Skin epidermis (tissue), 12 donors: ENCODE measurements around the gene MMP28.
A peak's percentile ranks its signal among the peaks of the same experiment; 100 is the strongest.

Source experiments
- H3K27ac ChIP-seq, 21 experiments: fragments of 200-600 bp; sonication (generic) in 11 of 21; one replicate each; pipeline ENCODE4 v1.5.0; 2020; ENCODE audit warnings: mild to moderate bottlenecking in 3 of 21, inconsistent platforms in 2 of 21, moderate library complexity in 2 of 21
- H3K4me3 ChIP-seq, 7 experiments: fragments of 200-600 bp; sonication (generic) in 2 of 7; one replicate each; pipeline ENCODE4 v1.5.0; 2020; ENCODE audit warnings: inconsistent platforms in 2 of 7, mild to moderate bottlenecking in 2 of 7, moderate library complexity in 1 of 7

Gene MMP28

GRCh38 chr17:35801583-35802224 lies 6.3 kb upstream of the MMP28 start:
- Histone ChIP-seq H3K27ac (peak overlapping the region in 8 of 21 experiments; percentile 10 to 61 (median 30)), H3K4me3 (no peak overlapping the region)

DNA sequence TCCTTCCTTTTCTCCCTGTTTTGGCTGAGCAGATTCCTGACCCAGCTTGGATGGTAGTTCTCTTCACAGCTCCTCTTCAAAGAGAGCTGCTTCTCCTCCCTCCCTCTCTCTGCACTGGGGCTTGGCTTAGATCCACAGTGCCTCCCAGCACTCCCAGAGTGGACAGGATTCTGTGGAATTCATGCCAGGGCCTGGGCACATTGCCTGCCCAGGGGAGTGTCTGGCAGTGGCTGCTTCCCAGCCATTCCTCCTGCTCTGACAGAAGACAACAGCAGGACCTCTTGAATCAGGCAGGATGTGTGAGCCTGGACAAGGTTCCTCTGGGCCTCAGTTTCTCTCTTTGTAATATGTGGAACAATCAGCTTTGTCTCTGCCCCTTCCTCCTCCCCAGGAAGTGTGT lies 4.5 kb upstream of the MMP28 start:
- Histone ChIP-seq H3K4me3 (no peak overlapping the region), H3K27ac (peak overlapping the region in 1 of 21 experiments; percentile 37)

DNA sequence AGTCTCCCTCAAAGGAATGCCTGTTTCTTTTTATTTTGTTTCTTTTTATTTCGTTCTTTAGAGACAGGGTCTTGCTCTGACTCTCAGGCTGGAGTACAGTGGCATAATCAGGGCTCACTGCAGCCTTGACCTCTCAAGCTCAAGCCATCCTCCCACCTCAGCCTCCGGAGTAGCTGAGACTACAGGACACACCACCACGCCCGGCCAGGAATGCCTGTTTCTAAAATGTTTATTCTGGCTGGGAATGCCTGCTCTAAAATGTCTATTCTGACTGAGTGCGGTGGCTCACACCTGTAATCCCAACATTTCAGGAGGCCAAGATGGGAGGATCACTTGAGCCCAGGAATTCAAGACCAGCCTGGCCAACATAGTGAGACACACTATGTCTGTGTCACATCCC lies 2.5 kb upstream of the MMP28 start:
- Histone ChIP-seq H3K27ac (no peak overlapping the region), H3K4me3 (no peak overlapping the region)

DNA sequence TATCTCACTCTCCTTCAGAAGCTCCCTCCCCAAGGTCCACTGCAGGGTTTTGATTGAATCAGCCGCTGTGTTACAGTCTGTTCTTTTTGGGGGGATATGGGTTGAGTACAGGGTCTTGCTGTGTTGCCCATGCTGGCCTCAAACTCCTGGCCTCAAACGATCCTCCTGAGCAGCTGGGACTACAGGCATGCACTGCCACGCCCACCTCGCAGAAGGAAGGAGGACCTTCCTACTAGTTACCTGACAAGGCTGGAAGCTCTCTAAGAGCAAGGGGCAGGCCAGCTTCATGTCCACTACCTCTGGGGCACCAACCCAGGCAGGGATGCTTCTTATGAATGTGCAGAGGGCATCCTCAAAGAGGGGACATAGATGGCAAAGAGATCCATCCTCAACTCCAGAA lies 1.9 kb upstream of the MMP28 start:
- H3K4me3 ChIP-seq = no peak overlapping the region
- no peak overlapping the region for H3K27ac ChIP-seq

GRCh38 chr17:35796942-35797341 lies 1.5 kb upstream of the MMP28 start:
- H3K27ac ChIP-seq = no peak overlapping the region
- H3K4me3 ChIP-seq = no peak overlapping the region

DNA sequence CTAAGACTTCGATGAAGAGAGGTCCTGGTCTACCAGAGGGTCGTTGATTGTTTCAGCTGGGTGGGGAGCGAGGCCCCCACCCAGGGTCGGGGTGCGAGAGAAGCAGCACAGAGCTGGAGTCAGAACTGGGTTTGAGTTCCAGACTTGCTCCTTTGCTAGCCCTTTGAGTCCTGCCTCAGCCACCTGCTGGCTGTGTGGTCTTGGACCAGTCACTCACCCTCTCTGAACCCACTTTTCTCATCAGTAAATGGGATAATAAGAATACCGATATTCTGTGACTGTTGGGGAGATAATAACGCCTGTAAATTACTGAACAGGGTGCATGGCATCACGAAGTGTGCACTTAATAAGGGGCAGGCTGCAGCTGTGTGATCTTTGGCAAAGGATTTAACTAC lies 427 bp upstream of the MMP28 start:
- peak overlapping the region; percentile 45 to 65 (median 55) for H3K4me3 ChIP-seq
- H3K27ac ChIP-seq = peak overlapping the region in 8 of 21 experiments; percentile 6 to 70 (median 52)

DNA sequence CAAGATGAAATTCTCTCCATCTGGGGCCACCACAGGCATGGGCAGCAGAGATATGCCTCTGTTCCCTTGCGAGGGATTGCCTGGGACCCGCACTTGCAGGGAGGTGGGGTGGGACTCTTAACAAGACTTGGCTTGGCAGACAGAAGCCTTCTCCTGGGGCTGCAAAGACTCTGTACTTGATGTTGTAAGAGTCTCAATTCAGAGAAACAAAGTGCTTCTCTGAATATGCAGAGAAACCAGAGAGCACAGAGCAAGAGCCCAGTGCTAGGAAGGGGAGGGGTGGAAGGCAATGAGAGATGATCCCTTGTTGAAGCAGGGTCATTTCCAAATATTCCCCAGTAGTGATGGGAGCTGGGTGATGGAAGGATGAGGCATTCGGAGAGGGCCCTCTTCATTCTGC lies 2.2 kb downstream of the MMP28 start:
- no peak overlapping the region for H3K27ac ChIP-seq

DNA sequence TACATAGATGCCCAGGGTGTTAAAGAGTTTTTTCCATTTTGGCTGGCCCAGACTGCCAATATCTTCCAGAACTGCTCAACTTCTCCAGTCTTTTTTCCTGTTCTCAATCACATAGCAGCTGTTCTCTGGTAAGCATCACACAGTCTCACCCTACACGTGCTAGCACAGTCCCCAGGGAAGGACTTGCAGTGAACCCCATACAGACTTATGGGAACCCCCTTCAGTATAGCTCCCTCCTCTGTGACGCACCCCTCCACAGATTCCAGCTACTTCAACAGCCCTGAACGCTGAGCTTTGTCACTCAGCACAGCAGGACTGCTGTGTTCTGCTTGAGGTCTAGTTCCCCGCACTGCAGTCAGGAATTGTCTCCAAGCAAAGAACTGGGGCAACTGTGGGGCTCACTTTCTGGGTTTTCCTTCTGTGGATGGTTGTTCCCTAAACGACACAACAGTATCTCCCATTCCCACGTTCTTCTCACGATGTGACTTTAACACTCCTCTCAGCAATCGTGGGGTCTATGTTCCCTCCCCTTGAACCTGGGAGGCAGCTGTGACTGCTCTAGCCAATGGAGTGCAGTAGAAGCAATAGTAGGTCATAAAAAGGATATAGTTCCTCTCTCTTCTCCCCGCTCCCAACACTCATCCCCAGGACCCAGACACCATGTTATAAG lies 3.6 kb downstream of the MMP28 start:
- H3K4me3 ChIP-seq = no peak overlapping the region
- peak overlapping the region in 1 of 21 experiments; percentile 10 for H3K27ac ChIP-seq

More for the DNA sequence above, 2.2 kb downstream of the MMP28 start:
- peak overlapping the region in 1 of 7 experiments; percentile 64 for H3K4me3 ChIP-seq

GRCh38 chr17:35790841-35791240 lies 4.6 kb downstream of the MMP28 start:
- Histone ChIP-seq H3K27ac (no peak overlapping the region), H3K4me3 (no peak overlapping the region)

GRCh38 chr17:35788477-35789368 lies 6.7 kb downstream of the MMP28 start:
- Histone ChIP-seq H3K27ac (peak overlapping the region in 17 of 21 experiments; percentile 8 to 84 (median 58)), H3K4me3 (no peak overlapping the region)

DNA sequence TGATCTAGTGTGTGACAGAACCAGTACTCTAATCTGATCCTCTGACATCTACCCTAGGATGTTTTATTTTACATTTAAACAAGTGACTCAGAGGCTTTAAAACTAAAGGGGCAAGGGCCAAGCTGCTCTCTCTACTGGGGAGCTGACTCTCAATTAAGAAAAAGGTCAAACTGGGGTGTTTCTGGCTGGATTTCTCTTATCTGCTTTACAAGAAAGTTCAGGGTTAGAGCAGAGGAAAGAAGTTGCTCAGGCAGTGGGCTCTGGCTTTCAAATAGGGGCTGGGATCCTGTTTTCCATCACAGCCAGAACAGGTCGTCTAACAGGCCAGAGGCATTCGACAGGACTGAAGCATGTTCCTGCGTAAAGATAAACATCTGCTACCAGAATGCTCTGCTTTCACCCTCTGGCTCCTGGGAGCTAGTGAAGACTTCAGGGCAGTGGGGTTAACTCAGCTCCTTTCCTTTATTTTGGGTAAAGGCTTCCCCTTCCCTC lies 8.5 kb downstream of the MMP28 start:
- no peak overlapping the region for H3K4me3 ChIP-seq
- peak overlapping the region in 12 of 21 experiments; percentile 0 to 75 (median 35) for H3K27ac ChIP-seq

DNA sequence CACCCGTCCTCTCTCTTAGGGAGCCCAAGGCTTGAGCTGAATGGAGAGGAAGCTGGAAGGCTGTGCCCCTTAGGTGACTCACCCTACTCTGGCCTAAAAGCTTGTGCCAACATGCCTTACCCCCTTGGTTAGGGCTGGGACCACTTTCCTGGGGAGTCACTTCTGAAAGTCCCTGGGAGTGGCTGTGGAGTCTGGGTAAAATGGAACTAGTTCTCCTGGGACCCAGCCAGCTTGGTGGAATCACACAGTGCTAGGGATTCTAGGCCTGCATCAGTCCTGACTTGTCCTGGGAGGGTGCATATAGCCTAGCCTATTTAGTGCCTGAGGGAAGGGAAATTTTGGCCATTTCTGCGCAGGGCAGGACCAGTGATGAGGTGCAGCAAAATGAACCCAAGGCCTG lies 10.5 kb downstream of the MMP28 start:
- H3K4me3 ChIP-seq = no peak overlapping the region
- H3K27ac ChIP-seq = peak overlapping the region in 12 of 21 experiments; percentile 4 to 74 (median 56)

DNA sequence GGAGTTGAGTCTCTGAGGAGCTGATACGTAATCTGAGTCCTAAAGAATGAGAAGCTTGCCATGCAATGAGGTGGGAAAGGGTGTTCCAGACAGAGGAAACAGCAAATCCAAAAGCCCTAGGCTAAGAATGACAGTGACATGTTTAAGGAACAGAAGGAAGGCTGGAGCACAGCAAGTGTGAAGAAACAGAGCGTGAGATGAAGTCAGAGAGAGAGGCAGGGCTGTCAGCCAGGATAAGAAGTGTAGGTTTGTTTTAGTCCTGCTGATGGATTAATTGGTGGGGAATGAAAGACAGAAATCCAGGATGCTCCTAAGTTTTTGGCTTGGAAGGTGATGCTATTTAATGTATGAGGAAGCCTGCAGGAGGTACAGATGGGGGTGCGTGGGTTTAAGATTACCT lies 14.5 kb downstream of the MMP28 start:
- Histone ChIP-seq H3K4me3 (no peak overlapping the region), H3K27ac (no peak overlapping the region)

DNA sequence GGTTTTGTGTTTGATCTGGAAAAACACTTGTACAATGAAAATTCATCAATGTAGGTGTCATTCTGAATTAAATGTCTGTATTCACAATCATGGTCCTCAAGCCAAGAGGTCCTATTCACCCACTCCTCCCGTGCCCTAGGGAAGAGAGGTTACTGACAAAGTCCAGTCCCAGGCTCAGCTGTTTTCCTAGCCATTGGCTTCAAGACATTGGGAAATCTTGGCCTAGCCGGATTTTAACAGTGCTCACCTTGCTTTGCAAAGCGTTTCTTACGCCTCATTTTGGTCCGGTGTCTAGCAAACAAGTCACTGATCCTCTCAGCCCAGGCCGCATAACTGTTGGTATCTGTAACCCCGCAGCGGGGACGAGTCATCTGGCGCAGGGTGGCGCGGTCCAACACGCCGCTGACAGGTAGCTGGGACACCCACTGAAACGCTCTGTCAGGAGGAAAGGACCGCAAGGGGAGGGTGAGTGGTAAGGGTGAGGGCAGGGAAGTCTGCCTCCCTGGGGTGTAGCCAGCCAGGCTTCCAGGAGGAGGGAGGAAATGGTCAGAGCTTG lies 16.7 kb downstream of the MMP28 start:
- Histone ChIP-seq H3K27ac (no peak overlapping the region), H3K4me3 (no peak overlapping the region)

GRCh38 chr17:35775583-35775982 lies 19.9 kb downstream of the MMP28 start:
- H3K4me3 ChIP-seq = no peak overlapping the region
- H3K27ac ChIP-seq = no peak overlapping the region

- Histone ChIP-seq H3K27ac (no peak overlapping the region), H3K4me3 (no peak overlapping the region)
Measured at GRCh38 chr17:35775039-35775438, 20.4 kb downstream of the MMP28 start.

GRCh38 chr17:35774499-35774898 lies 20.9 kb downstream of the MMP28 start:
- Histone ChIP-seq H3K4me3 (no peak overlapping the region), H3K27ac (peak overlapping the region in 2 of 21 experiments; percentile 36 to 47)

GRCh38 chr17:35773679-35774425 lies 21.6 kb downstream of the MMP28 start:
- H3K4me3 ChIP-seq = no peak overlapping the region
- peak overlapping the region in 2 of 21 experiments; percentile 36 to 47 for H3K27ac ChIP-seq

DNA sequence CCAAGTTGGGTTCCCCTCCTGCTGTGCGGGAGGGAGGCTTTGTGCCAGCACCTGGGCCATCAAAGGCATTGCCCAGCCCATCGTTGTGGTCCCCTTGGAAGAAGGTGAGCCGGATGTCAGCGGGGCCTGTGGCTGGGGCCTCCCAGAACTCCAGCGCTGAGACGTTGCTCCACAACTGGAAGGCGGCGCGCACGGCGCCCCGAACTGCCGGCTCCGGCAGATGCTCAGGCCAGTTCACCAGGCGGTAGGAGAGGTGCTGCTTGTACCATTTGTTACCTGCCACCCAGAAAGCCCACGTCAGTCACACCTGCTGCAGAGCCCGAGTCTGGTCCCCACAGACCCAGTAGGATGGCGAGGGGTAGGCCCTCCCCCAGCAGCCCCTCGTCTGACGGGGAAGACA lies 22.3 kb downstream of the MMP28 start:
- Histone ChIP-seq H3K4me3 (no peak overlapping the region), H3K27ac (peak overlapping the region in 1 of 21 experiments; percentile 47)
